Stimulated activated naive CD8-positive, alpha-beta T cell treated with anti-CD3 and anti-CD28 coated beads, Interleukin-15, Interleukin-2, amounts not matched to agents 100 ng/mL and 50 ng/mL, for 24 hours (primary cell): ENCODE measurements around the gene MAST4.

Experiments
- H3K27ac Mint-ChIP-seq: one replicate; pipeline ENCODE4 v1.8.0; 2021; ENCODE audit warnings: mild to moderate bottlenecking, mixed read lengths
- H3K27me3 Mint-ChIP-seq: one replicate; pipeline ENCODE4 v1.8.0; 2021; ENCODE audit warnings: mixed read lengths
- H3K36me3 Mint-ChIP-seq: one replicate; pipeline ENCODE4 v1.8.0; 2021; ENCODE audit warnings: low read depth, mixed read lengths
- H3K4me1 Mint-ChIP-seq: one replicate; pipeline ENCODE4 v1.8.0; 2021; ENCODE audit warnings: low read depth, mixed read lengths
- H3K4me3 Mint-ChIP-seq: one replicate; pipeline ENCODE4 v1.8.0; 2021; ENCODE audit warnings: mild to moderate bottlenecking, mixed read lengths
- H3K9me3 Mint-ChIP-seq: one replicate; pipeline ENCODE4 v1.8.0; 2021; ENCODE audit warnings: mixed read lengths

MAST4 gene

GRCh38 chr5:67019065-67019845, 423.1 kb downstream of the MAST4 start:
- Mint-ChIP-seq H3K9me3 (no peaks in the 10 kb centered on the region), H3K4me3 (no peak overlapping the region), H3K4me1 (peaks cover 61% of the 10 kb centered on the region), H3K27ac (no peak overlapping the region), H3K27me3 (no peaks in the 10 kb centered on the region), H3K36me3 (no peaks in the 10 kb centered on the region)

GRCh38 chr5:67020096-67020615, 424.0 kb downstream of the MAST4 start:
- no peak overlapping the region for H3K4me3 Mint-ChIP-seq
- peaks cover 52% of the 10 kb centered on the region for H3K4me1 Mint-ChIP-seq
- H3K36me3 Mint-ChIP-seq: no peaks in the 10 kb centered on the region
- H3K27ac Mint-ChIP-seq: no peak overlapping the region
- H3K9me3 Mint-ChIP-seq: no peaks in the 10 kb centered on the region
- H3K27me3 Mint-ChIP-seq: no peaks in the 10 kb centered on the region

GRCh38 chr5:67021031-67021430, 424.8 kb downstream of the MAST4 start:
- Mint-ChIP-seq H3K4me3 (no peak overlapping the region), H3K4me1 (peaks cover 51% of the 10 kb centered on the region), H3K36me3 (no peaks in the 10 kb centered on the region), H3K27ac (no peak overlapping the region), H3K9me3 (no peaks in the 10 kb centered on the region), H3K27me3 (no peaks in the 10 kb centered on the region)

- H3K4me3 Mint-ChIP-seq: no peak overlapping the region
- no peaks in the 10 kb centered on the region for H3K9me3 Mint-ChIP-seq
- no peaks in the 10 kb centered on the region for H3K36me3 Mint-ChIP-seq
- H3K27ac Mint-ChIP-seq: no peak overlapping the region
- no peaks in the 10 kb centered on the region for H3K27me3 Mint-ChIP-seq
- H3K4me1 Mint-ChIP-seq: peaks cover 55% of the 10 kb centered on the region
These were observed 425.3 kb downstream of the MAST4 start for GRCh38 chr5:67021521-67021920.

- no peaks in the 10 kb centered on the region for H3K36me3 Mint-ChIP-seq
- H3K9me3 Mint-ChIP-seq: no peaks in the 10 kb centered on the region
- H3K27ac Mint-ChIP-seq: no peak overlapping the region
- H3K27me3 Mint-ChIP-seq: no peaks in the 10 kb centered on the region
- H3K4me3 Mint-ChIP-seq: no peak overlapping the region
- peaks cover 57% of the 10 kb centered on the region for H3K4me1 Mint-ChIP-seq
These were observed 425.8 kb downstream of the MAST4 start for GRCh38 chr5:67021962-67022361.

- Mint-ChIP-seq H3K27ac (no peak overlapping the region), H3K4me1 (peaks cover 76% of the 10 kb centered on the region), H3K27me3 (no peaks in the 10 kb centered on the region), H3K9me3 (peaks cover 4% of the 10 kb centered on the region), H3K36me3 (peaks cover 15% of the 10 kb centered on the region), H3K4me3 (no peak overlapping the region)
These were observed 429.3 kb downstream of the MAST4 start for GRCh38 chr5:67025457-67025856.

GRCh38 chr5:67026278-67026677, 430.1 kb downstream of the MAST4 start:
- no peak overlapping the region for H3K4me3 Mint-ChIP-seq
- peaks cover 76% of the 10 kb centered on the region for H3K4me1 Mint-ChIP-seq
- no peaks in the 10 kb centered on the region for H3K27me3 Mint-ChIP-seq
- peak overlapping the region; percentile 45 for H3K27ac Mint-ChIP-seq
- peaks cover 4% of the 10 kb centered on the region for H3K9me3 Mint-ChIP-seq
- H3K36me3 Mint-ChIP-seq: peaks cover 15% of the 10 kb centered on the region

- Mint-ChIP-seq H3K27ac (no peak overlapping the region), H3K9me3 (peaks cover 4% of the 10 kb centered on the region), H3K4me3 (no peak overlapping the region), H3K4me1 (peaks cover 76% of the 10 kb centered on the region), H3K27me3 (no peaks in the 10 kb centered on the region), H3K36me3 (peaks cover 15% of the 10 kb centered on the region)
These were observed 431.0 kb downstream of the MAST4 start for GRCh38 chr5:67027171-67027570.

- peaks cover 15% of the 10 kb centered on the region for H3K36me3 Mint-ChIP-seq
- peaks cover 4% of the 10 kb centered on the region for H3K9me3 Mint-ChIP-seq
- H3K4me3 Mint-ChIP-seq: peak overlapping the region; percentile 12
- peak overlapping the region; percentile 42 for H3K27ac Mint-ChIP-seq
- H3K27me3 Mint-ChIP-seq: no peaks in the 10 kb centered on the region
- H3K4me1 Mint-ChIP-seq: peaks cover 78% of the 10 kb centered on the region
These were observed 432.2 kb downstream of the MAST4 start for GRCh38 chr5:67028371-67028770.

- Mint-ChIP-seq H3K4me3 (no peak overlapping the region), H3K9me3 (peaks cover 4% of the 10 kb centered on the region), H3K4me1 (peaks cover 78% of the 10 kb centered on the region), H3K27ac (peak overlapping the region; percentile 42), H3K27me3 (no peaks in the 10 kb centered on the region), H3K36me3 (peaks cover 15% of the 10 kb centered on the region)
These were observed 432.7 kb downstream of the MAST4 start for GRCh38 chr5:67028941-67029340.

- H3K27me3 Mint-ChIP-seq: no peaks in the 10 kb centered on the region
- peak overlapping the region; percentile 42 for H3K27ac Mint-ChIP-seq
- H3K9me3 Mint-ChIP-seq: peaks cover 4% of the 10 kb centered on the region
- H3K4me1 Mint-ChIP-seq: peaks cover 83% of the 10 kb centered on the region
- no peak overlapping the region for H3K4me3 Mint-ChIP-seq
- peaks cover 15% of the 10 kb centered on the region for H3K36me3 Mint-ChIP-seq
These were observed 433.3 kb downstream of the MAST4 start for GRCh38 chr5:67029481-67029880.

- H3K4me3 Mint-ChIP-seq: peak overlapping the region; percentile 61
- H3K27me3 Mint-ChIP-seq: no peaks in the 10 kb centered on the region
- H3K27ac Mint-ChIP-seq: peak overlapping the region; percentile 97
- H3K36me3 Mint-ChIP-seq: peaks cover 15% of the 10 kb centered on the region
- peaks cover 4% of the 10 kb centered on the region for H3K9me3 Mint-ChIP-seq
- H3K4me1 Mint-ChIP-seq: peaks cover 92% of the 10 kb centered on the region
These were observed 434.3 kb downstream of the MAST4 start for GRCh38 chr5:67030289-67031056.

- Mint-ChIP-seq H3K27me3 (no peaks in the 10 kb centered on the region), H3K36me3 (peaks cover 15% of the 10 kb centered on the region), H3K27ac (peak overlapping the region; percentile 97), H3K4me3 (peak overlapping the region; percentile 61), H3K9me3 (peaks cover 4% of the 10 kb centered on the region), H3K4me1 (peaks cover 91% of the 10 kb centered on the region)
These were observed 434.9 kb downstream of the MAST4 start for GRCh38 chr5:67031057-67031443.

- Mint-ChIP-seq H3K27ac (peak overlapping the region; percentile 97), H3K4me1 (peaks cover 89% of the 10 kb centered on the region), H3K27me3 (no peaks in the 10 kb centered on the region), H3K4me3 (peak overlapping the region; percentile 61), H3K9me3 (peaks cover 4% of the 10 kb centered on the region), H3K36me3 (peaks cover 15% of the 10 kb centered on the region)
These were observed 435.5 kb downstream of the MAST4 start for GRCh38 chr5:67031692-67032091.
